HG03196 (cell line): Measurements from ENCODE around the gene NXPH4.

Source experiments
- ATAC-seq: cut with Tn5 transposase; IDR thresholded peaks from one replicate; pipeline ENCODE4 v1.9.1; 2021; ENCODE audit not compliant: unreplicated experiment

The NXPH4 gene

DNA sequence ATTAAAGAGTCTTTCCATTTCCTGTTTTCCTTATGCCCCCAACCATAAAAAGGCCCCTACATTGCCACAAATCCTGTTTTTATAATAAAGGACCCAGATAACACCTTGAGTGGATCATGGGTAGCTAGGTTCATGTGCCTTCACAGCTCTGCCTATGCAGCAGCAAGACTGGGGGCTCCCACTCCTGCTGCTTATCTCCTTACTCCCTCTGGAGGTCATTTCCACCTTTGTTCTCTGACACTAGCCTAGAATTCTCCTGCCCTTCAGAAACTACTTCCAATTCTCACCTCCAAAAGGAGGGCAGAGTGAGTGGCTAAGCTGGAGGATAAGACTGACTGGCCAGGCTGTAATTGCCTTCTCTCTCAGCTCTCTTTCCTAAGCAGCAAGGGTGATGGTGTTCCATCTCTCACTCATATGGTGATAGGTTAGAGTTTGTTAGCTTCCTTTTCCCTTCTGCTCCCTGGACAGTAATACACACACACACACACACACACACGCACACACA is 54.4 kb downstream of the NXPH4 start:
- no peak for ATAC-seq

DNA sequence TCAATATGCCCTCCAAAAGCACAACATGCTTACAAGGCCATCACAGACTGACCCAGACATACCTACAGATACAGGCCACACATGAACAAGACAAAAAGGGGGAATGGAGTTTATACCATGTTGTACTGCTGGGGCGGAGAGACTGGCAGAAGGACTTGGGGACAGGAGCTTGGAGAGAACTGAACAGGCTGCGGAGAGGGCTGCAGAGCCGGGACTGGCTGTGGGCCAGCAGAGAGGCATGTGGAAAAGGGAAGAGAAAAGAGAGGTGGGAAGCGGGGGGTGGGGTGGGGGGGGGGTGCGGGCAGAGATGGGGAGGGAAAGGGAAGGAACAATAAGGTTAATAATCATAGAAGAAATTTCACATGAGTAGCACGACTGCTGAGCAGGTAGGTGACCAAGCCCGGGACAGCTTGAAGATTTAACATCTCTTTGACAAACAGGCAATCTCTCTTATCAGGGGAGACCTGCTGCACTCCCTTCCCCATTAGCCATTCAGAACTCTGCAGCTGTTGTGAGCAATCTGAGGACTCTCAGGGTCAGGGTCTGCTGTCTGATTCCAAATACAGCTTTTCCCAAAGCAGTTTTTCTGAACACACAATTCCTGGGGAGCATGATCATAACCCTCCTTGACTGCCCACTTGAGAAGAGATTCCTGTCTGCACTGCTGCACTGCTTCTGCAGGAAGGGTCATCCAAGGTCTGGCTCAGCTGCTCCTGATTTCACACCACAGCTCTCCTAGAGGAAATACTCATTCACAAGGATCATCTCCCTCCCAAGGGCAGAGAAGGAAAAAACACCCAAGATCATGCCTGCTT is 56.0 kb downstream of the NXPH4 start:
- no peak for ATAC-seq

DNA sequence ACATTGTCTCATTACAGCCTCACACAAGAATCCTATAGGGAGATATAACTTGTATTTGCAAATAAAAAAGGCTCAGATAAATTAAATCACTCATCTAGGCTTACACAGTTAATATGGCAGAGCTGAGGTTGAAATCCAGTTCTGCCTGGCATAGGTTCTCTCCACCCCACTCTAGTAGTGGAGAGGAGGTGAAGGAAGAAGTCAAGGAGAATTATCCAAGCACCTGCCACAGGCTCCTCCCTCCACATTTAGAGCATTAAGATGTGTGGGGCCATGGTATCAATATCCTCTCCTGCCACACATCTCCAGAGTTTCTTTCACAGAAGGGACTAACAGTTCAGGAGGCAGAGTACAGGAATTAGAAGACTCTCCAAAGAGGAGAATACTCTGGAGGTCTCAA is 56.9 kb downstream of the NXPH4 start:
- ATAC-seq, result no peak
